SK-N-MC (cell line): Measurements from ENCODE around the gene LAT.
"Not testable (repeated sequence)": the region's sequence is repeated elsewhere in the genome, so short reads cannot be mapped to it uniquely, and the experiment has no call there.

Source experiments
- DNase-seq: peaks from one replicate; pipeline ENCODE4 v3.0.0-alpha.2; 2011; ENCODE audit warnings: low read depth, low spot score
- H3K27ac ChIP-seq: fragments of 200-600 bp; sonication (generic); 2 replicates; pipeline ENCODE4 v1.5.1; 2016; ENCODE audit warnings: mixed run types
- H3K36me3 ChIP-seq: fragments of 200-600 bp; sonication (generic); 2 replicates; pipeline ENCODE4 v1.6.1; 2017; ENCODE audit warnings: antibody characterized with exemption, low read length, mixed read lengths; ENCODE audit not compliant: insufficient read depth
- H3K4me3 ChIP-seq: fragments of 200-600 bp; sonication (generic); 2 replicates; pipeline ENCODE4 v1.5.1; 2016
- H3K9ac ChIP-seq: fragments of 200-600 bp; sonication (generic); 2 replicates; pipeline ENCODE4 v1.8.0; 2017; ENCODE audit warnings: mixed run types, mixed read lengths; ENCODE audit not compliant: insufficient read length
- H3K9me3 ChIP-seq: fragments of 200-600 bp; sonication (generic); 2 replicates; pipeline ENCODE4 v1.6.1; 2017; ENCODE audit warnings: low read depth, mild to moderate bottlenecking, antibody characterized with exemption, low read length, moderate library complexity, mixed read lengths
- EZH2 ChIP-seq: fragments of 200-600 bp; sonication (generic); IDR thresholded peaks from one replicate; pipeline ENCODE4 v1.6.1; 2017; ENCODE audit warnings: antibody characterized with exemption
- FOXP2 ChIP-seq: optimal IDR thresholded peaks from 2 replicates; pipeline ENCODE3; 2011; ENCODE audit warnings: mild to moderate bottlenecking, moderate library complexity; ENCODE audit not compliant: insufficient read depth; ENCODE audit errors: extremely low read length, control extremely low read depth
- POLR2AphosphoS5 ChIP-seq: IDR thresholded peaks from 2 replicates; pipeline ENCODE4 v1.6.1; 2012; ENCODE audit warnings: mild to moderate bottlenecking, low read depth, low read length, borderline replicate concordance

The LAT gene

GRCh38 chr16:28950648-28951409 is 34.0 kb upstream of the LAT start, which contains the start of gene NFATC2IP:
NFATC2IP (plus strand) TSS chr16:28950937; CDS start chr16:28951012, 75 bp downstream.
- Histone ChIP-seq H3K4me3 (peak within 1 kb of the TSS; percentile 93), H3K27ac (peak within 1 kb of the TSS; percentile 70; the same call in 1 of the 2 replicates), H3K9ac (peak within 1 kb of the TSS; percentile 95), H3K36me3 (peaks cover 30% of the 10 kb centered on the region), H3K9me3 (no peaks in the 10 kb centered on the region)
- DNase-seq = peak; percentile 100
- no peak for TF ChIP-seq FOXP2
- TF ChIP-seq POLR2AphosphoS5 = peak; percentile 78; the same call in 1 of the 2 replicates

- Histone ChIP-seq H3K9me3 (no peaks in the 10 kb centered on the region), H3K4me3 (peak overlapping the region; percentile 93), H3K27ac (no peak overlapping the region), H3K36me3 (peaks cover 37% of the 10 kb centered on the region), H3K9ac (peak overlapping the region; percentile 95)
- DNase-seq = no peak
- no peak for TF ChIP-seq EZH2
- TF ChIP-seq FOXP2 = no peak
- no peak for TF ChIP-seq POLR2AphosphoS5
Observed at GRCh38 chr16:28951410-28951943, 33.4 kb upstream of the LAT start.

GRCh38 chr16:28958216-28958615 is 26.6 kb upstream of the LAT start:
- no peak overlapping the region for H3K9ac ChIP-seq
- peaks cover 69% of the 10 kb centered on the region for H3K36me3 ChIP-seq
- no peak overlapping the region for H3K4me3 ChIP-seq

GRCh38 chr16:28958836-28959235 is 26.0 kb upstream of the LAT start:
- Histone ChIP-seq H3K4me3 (no peak overlapping the region), H3K9me3 (no peaks in the 10 kb centered on the region), H3K27ac (no peak overlapping the region), H3K9ac (no peak overlapping the region), H3K36me3 (peaks cover 69% of the 10 kb centered on the region)
- TF ChIP-seq FOXP2 (no peak), EZH2 (no peak), POLR2AphosphoS5 (no peak)
- no peak for DNase-seq

More at GRCh38 chr16:28958216-28958615, 26.6 kb upstream of the LAT start:
- TF ChIP-seq POLR2AphosphoS5 (no peak), FOXP2 (no peak), EZH2 (no peak)
- Histone ChIP-seq H3K9me3 (no peaks in the 10 kb centered on the region), H3K27ac (no peak overlapping the region)
- no peak for DNase-seq

- Histone ChIP-seq H3K4me3 (no peak overlapping the region), H3K36me3 (peaks cover 47% of the 10 kb centered on the region), H3K9ac (no peak overlapping the region), H3K27ac (no peak overlapping the region), H3K9me3 (no peaks in the 10 kb centered on the region)
- no peak for DNase-seq
- no peak for TF ChIP-seq POLR2AphosphoS5
- TF ChIP-seq FOXP2 = no peak
- TF ChIP-seq EZH2 = no peak
Observed at GRCh38 chr16:28964072-28964471, 20.8 kb upstream of the LAT start.

- Histone ChIP-seq H3K9me3 (no peaks in the 10 kb centered on the region), H3K4me3 (no peak overlapping the region), H3K27ac (no peak overlapping the region), H3K9ac (no peak overlapping the region), H3K36me3 (peaks cover 43% of the 10 kb centered on the region)
- TF ChIP-seq POLR2AphosphoS5 (no peak), EZH2 (no peak), FOXP2 (no peak)
- DNase-seq = no peak
Observed at GRCh38 chr16:28964496-28964895, 20.4 kb upstream of the LAT start.

GRCh38 chr16:28967156-28967555 is 17.7 kb upstream of the LAT start:
- Histone ChIP-seq H3K36me3 (peaks cover 26% of the 10 kb centered on the region; the same call in 1 of the 2 replicates), H3K9me3 (no peaks in the 10 kb centered on the region), H3K9ac (peak overlapping the region; percentile 26), H3K4me3 (no peak overlapping the region), H3K27ac (no peak overlapping the region)
- DNase-seq = no peak
- TF ChIP-seq EZH2 (no peak), FOXP2 (no peak), POLR2AphosphoS5 (no peak)

- not testable (repeated sequence) for H3K4me3 ChIP-seq, H3K36me3 ChIP-seq, H3K9ac ChIP-seq, H3K9me3 ChIP-seq, DNase-seq, H3K27ac ChIP-seq
Observed at GRCh38 chr16:28969696-28970095, 15.2 kb upstream of the LAT start.
